A549 (cell line): ENCODE results near the gene MBOAT2. TPM values are rescaled to one million over a fixed set of nuclear protein-coding genes. Genes with fewer than 3 reads are reported as not detected.

Source experiments
- ATAC-seq, 2 experiments: fragments of 200-7000 bp in 1 of 2; fragments of >200 bp in 1 of 2; cut with Nextera tagmentation in 1 of 2; cut with Tn5 transposase in 1 of 2; 3 replicates each; pipeline versions ENCODE4 v1.8.0 to v1.9.1; 2018 to 2020; ENCODE audit warnings: mild to moderate bottlenecking in 1 of 2, moderate library complexity in 1 of 2
- CTCF ChIA-PET: fragments of 300-600 bp; sonication (Branson Sonifier 250); formaldehyde crosslinking; extraction: SDS; loops from one replicate; lab custom pipeline; 2021; ENCODE audit warnings: antibody characterized with exemption, inconsistent platforms; lab: Yijun Ruan, JAX
- POLR2A ChIA-PET: fragments of 350-600 bp; formaldehyde crosslinking; extraction: SDS; loops from one replicate; lab custom pipeline; 2021; ENCODE audit warnings: antibody characterized with exemption, inconsistent platforms; lab: Yijun Ruan, JAX
- DNase-seq, 2 experiments: peaks; one replicate each; pipeline versions ENCODE4 v3.0.0 to v3.0.0-alpha.2; 2011 to 2016; ENCODE audit warnings: low read depth in 1 of 2, low spot score in 1 of 2
- FAIRE-seq: peaks from 2 replicates; lab custom pipeline; 2011; peaks lifted over from hg19 to GRCh38; lab: Jason Lieb, UNC
- H3K27ac ChIP-seq, 2 experiments: fragments of >200 bp; sonication (Bioruptor Twin); formaldehyde crosslinking; 3 replicates each; pipeline ENCODE4 v1.5.1; 2016 to 2017
- H3K4me1 ChIP-seq: fragments of >200 bp; sonication (Bioruptor Twin); formaldehyde crosslinking; 3 replicates; pipeline ENCODE4 v1.6.1; 2016
- H3K4me2 ChIP-seq: fragments of >200 bp; sonication (Bioruptor Twin); formaldehyde crosslinking; 3 replicates; pipeline ENCODE4 v1.6.1; 2016
- H3K4me3 ChIP-seq: fragments of >200 bp; sonication (Bioruptor Twin); formaldehyde crosslinking; 3 replicates; pipeline ENCODE4 v1.5.1; 2016
- H3K9me3 ChIP-seq: fragments of >200 bp; sonication (Bioruptor Twin); formaldehyde crosslinking; 3 replicates; pipeline ENCODE4 v1.6.1; 2016
- ATOH8 ChIP-seq: fragments of 250-450 bp; sonication (Bioruptor Pico); IDR thresholded peaks from 2 replicates; pipeline ENCODE4 v1.5.0; 2020; ENCODE audit warnings: low read depth, mild to moderate bottlenecking, moderate library complexity
- BHLHE40 ChIP-seq: IDR thresholded peaks from 2 replicates; pipeline ENCODE4 v1.6.1; 2012; ENCODE audit warnings: low read depth, low read length, inconsistent platforms
- CBX2 ChIP-seq: fragments of 200-600 bp; sonication (generic); IDR thresholded peaks from 2 replicates; pipeline ENCODE4 v1.6.1; 2016; ENCODE audit warnings: low read depth, mild to moderate bottlenecking, borderline replicate concordance
- CHD4 ChIP-seq: fragments of 200-600 bp; sonication (generic); IDR thresholded peaks from 2 replicates; pipeline ENCODE4 v1.6.1; 2016; ENCODE audit warnings: antibody characterized with exemption, mild to moderate bottlenecking, borderline replicate concordance
- EHMT2 ChIP-seq: fragments of 200-600 bp; sonication (generic); IDR thresholded peaks from 2 replicates; pipeline ENCODE4 v1.6.1; 2016; ENCODE audit warnings: antibody characterized with exemption, low read depth, mild to moderate bottlenecking, moderate library complexity
- FOSB ChIP-seq: fragments of 250-450 bp; sonication (Bioruptor Pico); IDR thresholded peaks from 2 replicates; pipeline ENCODE4 v1.5.0; 2020; ENCODE audit warnings: mild to moderate bottlenecking, moderate library complexity
- FOSL2 ChIP-seq, 2 experiments: fragments of 450-650 bp in 1 of 2; fragments of >200 bp in 1 of 2; sonication (Bioruptor Twin) in 1 of 2; formaldehyde crosslinking; IDR thresholded peaks; 2 replicates each; pipeline versions ENCODE4 v1.5.0 to v1.6.1; 2016 to 2020; ENCODE audit warnings: mild to moderate bottlenecking in 1 of 2, moderate library complexity in 1 of 2
- HEYL ChIP-seq: fragments of 250-450 bp; sonication (Bioruptor Pico); IDR thresholded peaks from 2 replicates; pipeline ENCODE4 v1.8.0; 2021; ENCODE audit warnings: mild to moderate bottlenecking, moderate library complexity
- HOXB13 ChIP-seq: fragments of 250-450 bp; sonication (Bioruptor Pico); IDR thresholded peaks from 2 replicates; pipeline ENCODE4 v1.5.0; 2020; ENCODE audit warnings: low read depth, mild to moderate bottlenecking, moderate library complexity
- HOXB5 ChIP-seq: fragments of 250-450 bp; sonication (Bioruptor Pico); IDR thresholded peaks from 2 replicates; pipeline ENCODE4 v1.5.0; 2020; ENCODE audit warnings: mild to moderate bottlenecking, moderate library complexity
- JUN ChIP-seq, 2 experiments: fragments of >200 bp; sonication (Bioruptor Twin); formaldehyde crosslinking; IDR thresholded peaks; 2 replicates in 1 of 2; 3 replicates in 1 of 2; pipeline ENCODE4 v1.6.1; 2016 to 2017
- MAFK ChIP-seq: fragments of 450-650 bp; IDR thresholded peaks from 2 replicates; pipeline ENCODE4 v1.6.1; 2014; ENCODE audit not compliant: partially characterized antibody
- MYC ChIP-seq: IDR thresholded peaks from 2 replicates; pipeline ENCODE4 v1.6.1; 2012; ENCODE audit warnings: mild to moderate bottlenecking, inconsistent platforms, low read length, improper control_type of control experiment, borderline replicate concordance
- NPAS2 ChIP-seq: fragments of 250-450 bp; sonication (Bioruptor Pico); IDR thresholded peaks from 2 replicates; pipeline ENCODE4 v1.8.0; 2022; ENCODE audit warnings: mild to moderate bottlenecking, moderate library complexity, borderline replicate concordance
- NR3C1 ChIP-seq: fragments of >200 bp; sonication (Bioruptor Twin); formaldehyde crosslinking; IDR thresholded peaks from 3 replicates; pipeline ENCODE4 v1.6.1; 2017
- POLR2A ChIP-seq: IDR thresholded peaks from 2 replicates; pipeline ENCODE4 v1.6.1; 2012; ENCODE audit warnings: mild to moderate bottlenecking, low read length
- RFX5 ChIP-seq: fragments of 450-650 bp; IDR thresholded peaks from 2 replicates; pipeline ENCODE4 v1.7.1; 2014; ENCODE audit warnings: antibody characterized with exemption, mild to moderate bottlenecking, moderate library complexity
- SREBF2 ChIP-seq: fragments of 450-650 bp; IDR thresholded peaks from 2 replicates; pipeline ENCODE4 v1.6.1; 2014; ENCODE audit warnings: mild to moderate bottlenecking, moderate library complexity
- TFCP2L1 ChIP-seq: fragments of 250-450 bp; sonication (Bioruptor Pico); IDR thresholded peaks from 2 replicates; pipeline ENCODE4 v1.5.0; 2021; ENCODE audit warnings: mild to moderate bottlenecking
- TP53 ChIP-seq: fragments of 250-450 bp; sonication (Bioruptor Pico); IDR thresholded peaks from 2 replicates; pipeline ENCODE4 v1.5.0; 2021; ENCODE audit warnings: mild to moderate bottlenecking, moderate library complexity
- ZC3H11A ChIP-seq: fragments of 450-650 bp; IDR thresholded peaks from 2 replicates; pipeline ENCODE4 v1.6.1; 2014; ENCODE audit warnings: antibody characterized with exemption, mild to moderate bottlenecking
- ZFP36 ChIP-seq: fragments of 450-650 bp; IDR thresholded peaks from 2 replicates; pipeline ENCODE4 v1.6.1; 2014; ENCODE audit warnings: borderline replicate concordance; ENCODE audit not compliant: partially characterized antibody
- ZNF302 ChIP-seq: fragments of 250-450 bp; sonication (Bioruptor Pico); IDR thresholded peaks from 2 replicates; pipeline ENCODE4 v1.9.0; 2021; ENCODE audit warnings: inconsistent platforms, mild to moderate bottlenecking, moderate library complexity
- WGBS: methylation state at CpG from one replicate; pipeline ENCODE4 v1.1.6; 2017; ENCODE audit errors: missing lambda C conversion rate; 5-methylcytosine and 5-hydroxymethylcytosine counted together
- polyA plus RNA-seq, 4 experiments: library from polyadenylated mRNA; depleted of rRNA in 3 of 4; stranded (reverse); fragments of >200 nt; fragmentation: RNase III in 1 of 4; extraction: RNeasy Plus Mini Kit Qiagen cat#74134 plus additional on column Dnase treatment in 1 of 4; gene quantifications; 2 replicates in 3 of 4; 3 replicates in 1 of 4; pipeline ENCODE4 v1.2.3, GENCODE V29; 2011 to 2017
- TF ChIP-seq, protein P1 (sequence below): IDR thresholded peaks from 2 replicates; pipeline ENCODE4 v1.6.1; 2012
- TF ChIP-seq, protein P2 (sequence below): fragments of 200-600 bp; sonication (generic); IDR thresholded peaks from 2 replicates; pipeline ENCODE4 v1.6.1; 2016; ENCODE audit warnings: antibody characterized with exemption, mild to moderate bottlenecking, moderate library complexity
- TF ChIP-seq, protein P3 (sequence below): fragments of 450-650 bp; IDR thresholded peaks from 2 replicates; pipeline ENCODE4 v1.6.1; 2014; ENCODE audit warnings: antibody characterized with exemption
- TF ChIP-seq, protein P4 (sequence below): fragments of >200 bp; sonication (Bioruptor Twin); formaldehyde crosslinking; IDR thresholded peaks from 3 replicates; pipeline ENCODE4 v1.6.1; 2016
- TF ChIP-seq, protein P5 (sequence below): fragments of >200 bp; sonication (Bioruptor Twin); formaldehyde crosslinking; IDR thresholded peaks from 3 replicates; pipeline ENCODE4 v1.5.1; 2016

Gene MBOAT2
- polyA plus RNA-seq, 2 of the 4 experiments (the other 2 are of a cell fraction) = 33.1 to 33.3 TPM

DNA sequence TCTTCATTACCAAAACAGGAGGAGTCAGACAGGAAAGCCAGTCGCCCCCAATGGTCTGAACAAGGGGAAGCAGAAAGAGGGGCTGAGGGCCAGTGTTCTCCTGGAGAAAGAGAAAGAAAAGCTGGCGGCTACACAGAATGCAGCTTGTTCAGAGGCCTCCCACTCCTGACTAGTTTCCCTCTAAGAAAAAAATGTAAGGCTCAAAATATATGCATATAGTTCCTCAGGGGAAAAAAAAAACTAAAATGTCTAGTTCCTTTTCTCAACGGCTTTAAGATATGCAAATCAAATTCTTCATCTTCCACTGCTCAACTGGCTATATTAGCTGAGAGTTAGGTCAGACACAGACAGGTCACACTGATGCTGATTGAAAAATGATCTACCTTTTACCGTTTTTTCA lies 18.6 kb downstream of the MBOAT2 start:
- ATAC-seq = no peak
- H3K4me2 ChIP-seq = no peak overlapping the region

DNA sequence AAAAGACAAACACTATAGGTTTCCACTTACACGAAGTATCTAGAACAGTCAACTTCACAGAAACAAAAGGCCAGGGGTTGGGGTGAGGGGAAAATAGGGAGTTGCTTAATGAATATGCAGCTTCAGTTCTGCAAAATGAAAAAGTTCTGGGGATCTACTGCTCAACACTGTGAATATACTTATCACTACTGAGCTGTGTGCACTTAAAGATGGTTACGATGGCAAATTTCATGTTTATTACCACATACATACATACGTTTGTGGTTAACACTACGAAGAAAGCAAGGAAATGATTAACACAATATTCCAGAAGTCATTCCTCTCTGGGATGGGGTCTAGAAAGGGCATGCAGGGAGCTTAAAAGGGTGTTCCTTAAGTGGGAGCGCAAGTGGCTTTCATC lies 19.3 kb downstream of the MBOAT2 start:
- 76% methylated on average over 5 of the region's 5 CpGs for WGBS
- ChIA-PET CTCF (no interaction called here), POLR2A (no interaction called here)
- H3K4me3 ChIP-seq = no peak overlapping the region
- no peak for ATAC-seq
- no peak for FAIRE-seq
- TF ChIP-seq ATOH8 (CRISPR knock-in tag) (no peak), BHLHE40 (no peak), HEYL (CRISPR knock-in tag) (no peak), HOXB13 (CRISPR knock-in tag) (no peak), HOXB5 (no peak), NPAS2 (no peak), JUN (IDR thresholded peaks at IDR 0.05) (no peak), FOSB (CRISPR knock-in tag) (no peak), CBX2 (no peak), EHMT2 (no peak), SREBF2 (no peak), RFX5 (no peak), TP53 (CRISPR knock-in tag) (no peak), CHD4 (no peak), MAFK (no peak)
- TF ChIP-seq, protein P1, sequence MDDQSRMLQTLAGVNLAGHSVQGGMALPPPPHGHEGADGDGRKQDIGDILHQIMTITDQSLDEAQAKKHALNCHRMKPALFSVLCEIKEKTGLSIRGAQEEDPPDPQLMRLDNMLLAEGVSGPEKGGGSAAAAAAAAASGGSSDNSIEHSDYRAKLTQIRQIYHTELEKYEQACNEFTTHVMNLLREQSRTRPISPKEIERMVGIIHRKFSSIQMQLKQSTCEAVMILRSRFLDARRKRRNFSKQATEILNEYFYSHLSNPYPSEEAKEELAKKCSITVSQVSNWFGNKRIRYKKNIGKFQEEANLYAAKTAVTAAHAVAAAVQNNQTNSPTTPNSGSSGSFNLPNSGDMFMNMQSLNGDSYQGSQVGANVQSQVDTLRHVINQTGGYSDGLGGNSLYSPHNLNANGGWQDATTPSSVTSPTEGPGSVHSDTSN = no peak
- TF ChIP-seq, protein P2, sequence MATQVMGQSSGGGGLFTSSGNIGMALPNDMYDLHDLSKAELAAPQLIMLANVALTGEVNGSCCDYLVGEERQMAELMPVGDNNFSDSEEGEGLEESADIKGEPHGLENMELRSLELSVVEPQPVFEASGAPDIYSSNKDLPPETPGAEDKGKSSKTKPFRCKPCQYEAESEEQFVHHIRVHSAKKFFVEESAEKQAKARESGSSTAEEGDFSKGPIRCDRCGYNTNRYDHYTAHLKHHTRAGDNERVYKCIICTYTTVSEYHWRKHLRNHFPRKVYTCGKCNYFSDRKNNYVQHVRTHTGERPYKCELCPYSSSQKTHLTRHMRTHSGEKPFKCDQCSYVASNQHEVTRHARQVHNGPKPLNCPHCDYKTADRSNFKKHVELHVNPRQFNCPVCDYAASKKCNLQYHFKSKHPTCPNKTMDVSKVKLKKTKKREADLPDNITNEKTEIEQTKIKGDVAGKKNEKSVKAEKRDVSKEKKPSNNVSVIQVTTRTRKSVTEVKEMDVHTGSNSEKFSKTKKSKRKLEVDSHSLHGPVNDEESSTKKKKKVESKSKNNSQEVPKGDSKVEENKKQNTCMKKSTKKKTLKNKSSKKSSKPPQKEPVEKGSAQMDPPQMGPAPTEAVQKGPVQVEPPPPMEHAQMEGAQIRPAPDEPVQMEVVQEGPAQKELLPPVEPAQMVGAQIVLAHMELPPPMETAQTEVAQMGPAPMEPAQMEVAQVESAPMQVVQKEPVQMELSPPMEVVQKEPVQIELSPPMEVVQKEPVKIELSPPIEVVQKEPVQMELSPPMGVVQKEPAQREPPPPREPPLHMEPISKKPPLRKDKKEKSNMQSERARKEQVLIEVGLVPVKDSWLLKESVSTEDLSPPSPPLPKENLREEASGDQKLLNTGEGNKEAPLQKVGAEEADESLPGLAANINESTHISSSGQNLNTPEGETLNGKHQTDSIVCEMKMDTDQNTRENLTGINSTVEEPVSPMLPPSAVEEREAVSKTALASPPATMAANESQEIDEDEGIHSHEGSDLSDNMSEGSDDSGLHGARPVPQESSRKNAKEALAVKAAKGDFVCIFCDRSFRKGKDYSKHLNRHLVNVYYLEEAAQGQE = no peak
- TF ChIP-seq, protein P3, sequence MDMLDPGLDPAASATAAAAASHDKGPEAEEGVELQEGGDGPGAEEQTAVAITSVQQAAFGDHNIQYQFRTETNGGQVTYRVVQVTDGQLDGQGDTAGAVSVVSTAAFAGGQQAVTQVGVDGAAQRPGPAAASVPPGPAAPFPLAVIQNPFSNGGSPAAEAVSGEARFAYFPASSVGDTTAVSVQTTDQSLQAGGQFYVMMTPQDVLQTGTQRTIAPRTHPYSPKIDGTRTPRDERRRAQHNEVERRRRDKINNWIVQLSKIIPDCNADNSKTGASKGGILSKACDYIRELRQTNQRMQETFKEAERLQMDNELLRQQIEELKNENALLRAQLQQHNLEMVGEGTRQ = no peak
- TF ChIP-seq, protein P4, sequence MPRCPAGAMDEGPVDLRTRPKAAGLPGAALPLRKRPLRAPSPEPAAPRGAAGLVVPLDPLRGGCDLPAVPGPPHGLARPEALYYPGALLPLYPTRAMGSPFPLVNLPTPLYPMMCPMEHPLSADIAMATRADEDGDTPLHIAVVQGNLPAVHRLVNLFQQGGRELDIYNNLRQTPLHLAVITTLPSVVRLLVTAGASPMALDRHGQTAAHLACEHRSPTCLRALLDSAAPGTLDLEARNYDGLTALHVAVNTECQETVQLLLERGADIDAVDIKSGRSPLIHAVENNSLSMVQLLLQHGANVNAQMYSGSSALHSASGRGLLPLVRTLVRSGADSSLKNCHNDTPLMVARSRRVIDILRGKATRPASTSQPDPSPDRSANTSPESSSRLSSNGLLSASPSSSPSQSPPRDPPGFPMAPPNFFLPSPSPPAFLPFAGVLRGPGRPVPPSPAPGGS = no peak
- H3K4me2 ChIP-seq = peak overlapping the region; percentile 8; the same call in 2 of the 3 replicates
- H3K27ac ChIP-seq = peak overlapping the region; percentile 1 to 55; a peak in 4 of 6 replicates
- H3K4me1 ChIP-seq = peaks cover 22% of the 10 kb centered on the region
- no peaks in the 10 kb centered on the region for H3K9me3 ChIP-seq
- no peak for DNase-seq

More for the DNA sequence above, 18.6 kb downstream of the MBOAT2 start:
- no peak for DNase-seq
- peaks cover 22% of the 10 kb centered on the region for H3K4me1 ChIP-seq
- no peak overlapping the region for H3K4me3 ChIP-seq
- 82% methylated on average over 4 of the region's 4 CpGs for WGBS
- TF ChIP-seq FOSL2 (IDR thresholded peaks at IDR 0.05) (no peak), FOSL2 (CRISPR knock-in tag; IDR thresholded peaks at IDR 0.05) (no peak), MYC (no peak), TFCP2L1 (CRISPR knock-in tag) (no peak), HEYL (CRISPR knock-in tag) (no peak), ZC3H11A (no peak), TP53 (CRISPR knock-in tag) (no peak), JUN (IDR thresholded peaks at IDR 0.05) (no peak), RFX5 (no peak), HOXB5 (no peak), POLR2A (no peak), FOSB (CRISPR knock-in tag) (no peak), NR3C1 (no peak), ZFP36 (no peak), ZNF302 (CRISPR knock-in tag) (no peak)
- TF ChIP-seq, protein P3 = no peak
- TF ChIP-seq, protein P5, sequence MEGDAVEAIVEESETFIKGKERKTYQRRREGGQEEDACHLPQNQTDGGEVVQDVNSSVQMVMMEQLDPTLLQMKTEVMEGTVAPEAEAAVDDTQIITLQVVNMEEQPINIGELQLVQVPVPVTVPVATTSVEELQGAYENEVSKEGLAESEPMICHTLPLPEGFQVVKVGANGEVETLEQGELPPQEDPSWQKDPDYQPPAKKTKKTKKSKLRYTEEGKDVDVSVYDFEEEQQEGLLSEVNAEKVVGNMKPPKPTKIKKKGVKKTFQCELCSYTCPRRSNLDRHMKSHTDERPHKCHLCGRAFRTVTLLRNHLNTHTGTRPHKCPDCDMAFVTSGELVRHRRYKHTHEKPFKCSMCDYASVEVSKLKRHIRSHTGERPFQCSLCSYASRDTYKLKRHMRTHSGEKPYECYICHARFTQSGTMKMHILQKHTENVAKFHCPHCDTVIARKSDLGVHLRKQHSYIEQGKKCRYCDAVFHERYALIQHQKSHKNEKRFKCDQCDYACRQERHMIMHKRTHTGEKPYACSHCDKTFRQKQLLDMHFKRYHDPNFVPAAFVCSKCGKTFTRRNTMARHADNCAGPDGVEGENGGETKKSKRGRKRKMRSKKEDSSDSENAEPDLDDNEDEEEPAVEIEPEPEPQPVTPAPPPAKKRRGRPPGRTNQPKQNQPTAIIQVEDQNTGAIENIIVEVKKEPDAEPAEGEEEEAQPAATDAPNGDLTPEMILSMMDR = no peak
- no peak for FAIRE-seq
- H3K9me3 ChIP-seq = no peaks in the 10 kb centered on the region
- POLR2A ChIA-PET = no interaction called here
- CTCF ChIA-PET = no interaction called here
- peak overlapping the region in 1 of 2 experiments; percentile 11; a peak in 1 of 6 replicates for H3K27ac ChIP-seq
